GM23338 (cell line): ENCODE data around the gene OTOGL. TPM values are rescaled to one million over a fixed set of nuclear protein-coding genes. Genes with fewer than 3 reads are reported as not detected.

Experiments used
- ATAC-seq: fragments of 200-7000 bp; cut with Tn5 transposase; 3 replicates; pipeline ENCODE4 v1.9.1; 2020
- DNase-seq: peaks from one replicate; pipeline ENCODE4 v3.0.0-alpha.2; 2015; ENCODE audit warnings: low spot score
- H2AFZ ChIP-seq: fragments of 200-600 bp; sonication (generic); 2 replicates; pipeline ENCODE4 v1.8.0; 2016; ENCODE audit warnings: antibody characterized with exemption, mild to moderate bottlenecking, moderate library complexity
- H3F3A ChIP-seq: fragments of 200-600 bp; sonication (generic); replicated peaks from 2 replicates; pipeline ENCODE4 v1.8.0; 2017; ENCODE audit warnings: antibody characterized with exemption, mixed run types, low read depth
- H3K27ac ChIP-seq: fragments of 200-600 bp; sonication (generic); 2 replicates; pipeline ENCODE4 v1.6.1; 2016; ENCODE audit warnings: low read depth
- H3K27me3 ChIP-seq: fragments of 200-600 bp; sonication (generic); 2 replicates; pipeline ENCODE4 v1.8.0; 2016; ENCODE audit warnings: mild to moderate bottlenecking, mixed run types, moderate library complexity; ENCODE audit not compliant: insufficient read depth
- H3K36me3 ChIP-seq: fragments of 200-600 bp; sonication (generic); 2 replicates; pipeline ENCODE4 v1.8.0; 2016; ENCODE audit warnings: mild to moderate bottlenecking; ENCODE audit not compliant: insufficient read depth
- H3K4me1 ChIP-seq: fragments of 200-600 bp; sonication (generic); 2 replicates; pipeline ENCODE4 v1.8.0; 2016; ENCODE audit warnings: mild to moderate bottlenecking, moderate library complexity; ENCODE audit not compliant: insufficient read depth
- H3K4me2 ChIP-seq: fragments of 200-600 bp; sonication (generic); 2 replicates; pipeline ENCODE4 v1.7.1; 2017; ENCODE audit warnings: mixed run types
- H3K4me3 ChIP-seq: fragments of 200-600 bp; sonication (generic); 2 replicates; pipeline ENCODE4 v1.6.1; 2016; ENCODE audit warnings: mixed run types
- H3K79me2 ChIP-seq: fragments of 200-600 bp; sonication (generic); replicated peaks from 2 replicates; pipeline ENCODE4 v1.8.0; 2017; ENCODE audit warnings: mild to moderate bottlenecking; ENCODE audit not compliant: insufficient read depth
- H3K9me2 ChIP-seq: fragments of 200-600 bp; sonication (generic); 2 replicates; pipeline ENCODE4 v1.8.0; 2017; ENCODE audit not compliant: insufficient read depth
- H4K20me1 ChIP-seq: fragments of 200-600 bp; sonication (generic); replicated peaks from 2 replicates; pipeline ENCODE4 v1.8.0; 2017; ENCODE audit warnings: mild to moderate bottlenecking; ENCODE audit not compliant: insufficient read depth
- H3K27ac Mint-ChIP-seq: 2 replicates; pipeline ENCODE4 v1.8.0; 2020; ENCODE audit warnings: inconsistent platforms, mild to moderate bottlenecking, moderate library complexity, mixed read lengths
- H3K27me3 Mint-ChIP-seq: 3 replicates; pipeline ENCODE4 v1.8.0; 2022; ENCODE audit warnings: low read depth, mild to moderate bottlenecking, moderate library complexity, mixed read lengths, inconsistent platforms; ENCODE audit not compliant: insufficient read depth, poor library complexity
- H3K36me3 Mint-ChIP-seq: 3 replicates; pipeline ENCODE4 v1.8.0; 2021; ENCODE audit warnings: low read depth, mild to moderate bottlenecking, inconsistent platforms, moderate library complexity, mixed read lengths
- H3K4me1 Mint-ChIP-seq: 3 replicates; pipeline ENCODE4 v1.8.0; 2020; ENCODE audit warnings: mild to moderate bottlenecking, inconsistent platforms, mixed read lengths
- H3K4me3 Mint-ChIP-seq: 3 replicates; pipeline ENCODE4 v1.8.0; 2021; ENCODE audit warnings: moderate library complexity, mild to moderate bottlenecking, inconsistent platforms, mixed read lengths
- H3K9me3 Mint-ChIP-seq: 3 replicates; pipeline ENCODE4 v1.8.0; 2020; ENCODE audit warnings: moderate library complexity, mild to moderate bottlenecking, inconsistent platforms, mixed read lengths
- CREB1 ChIP-seq: fragments of 250-450 bp; sonication (Bioruptor Pico); IDR thresholded peaks from 2 replicates; pipeline ENCODE4 v1.5.0; 2020; ENCODE audit warnings: low read depth, mild to moderate bottlenecking, moderate library complexity
- ETS1 ChIP-seq: IDR thresholded peaks from 2 replicates; pipeline ENCODE4 v1.6.1; 2016; ENCODE audit warnings: antibody characterized with exemption
- EZH2 ChIP-seq: fragments of 200-600 bp; sonication (generic); IDR thresholded peaks from one replicate; pipeline ENCODE4 v1.8.0; 2017; ENCODE audit warnings: antibody characterized with exemption, mild to moderate bottlenecking, low read depth; ENCODE audit not compliant: unreplicated experiment
- EZH2phosphoT487 ChIP-seq: fragments of 200-600 bp; sonication (generic); IDR thresholded peaks from one replicate; pipeline ENCODE4 v1.8.1; 2018; ENCODE audit warnings: antibody characterized with exemption; ENCODE audit not compliant: unreplicated experiment
- JUNB ChIP-seq: IDR thresholded peaks from one replicate; pipeline ENCODE4 v1.6.1; 2016; ENCODE audit warnings: antibody characterized with exemption; ENCODE audit not compliant: unreplicated experiment
- STAT1 ChIP-seq: IDR thresholded peaks from one replicate; pipeline ENCODE4 v1.6.1; 2016; ENCODE audit warnings: antibody characterized with exemption; ENCODE audit not compliant: unreplicated experiment
- ZNF114 ChIP-seq: fragments of 250-450 bp; sonication (Bioruptor Pico); IDR thresholded peaks from 2 replicates; pipeline ENCODE4 v1.5.0; 2020; ENCODE audit warnings: mild to moderate bottlenecking, moderate library complexity
- ZNF462 ChIP-seq: fragments of 250-450 bp; sonication (Bioruptor Pico); IDR thresholded peaks from 2 replicates; pipeline ENCODE4 v1.5.0; 2020; ENCODE audit warnings: mild to moderate bottlenecking, moderate library complexity
- polyA plus RNA-seq: library from polyadenylated mRNA; unstranded; fragments of >200 nt; fragmentation: Nextera tagmentation; extraction: Ambion mirVana; gene quantifications from 2 replicates; pipeline ENCODE4 v1.2.1, GENCODE V29; 2016
- total RNA-seq: library from RNA; depleted of rRNA; stranded (reverse); fragments of >200 nt; shearing (Covaris generic); gene quantifications from 2 replicates; pipeline ENCODE4 v1.2.3, GENCODE V29; 2014

The OTOGL gene
- total and polyA plus RNA-seq, 2 experiments from 2014 or later: 0.36 to 0.66 TPM

GRCh38 chr12:80404629-80405028, 305.3 kb downstream of the OTOGL start:
- ATAC-seq (no peak), DNase-seq (no peak)
- Histone ChIP-seq H3K4me2 (no peak overlapping the region), H3F3A (no peaks in the 10 kb centered on the region), H4K20me1 (no peaks in the 10 kb centered on the region), H3K9me2 (no peaks in the 10 kb centered on the region), H3K4me3 (no peak overlapping the region), H2AFZ (no peak overlapping the region), H3K27ac (no peak overlapping the region), H3K79me2 (no peaks in the 10 kb centered on the region), H3K4me1 (no peaks in the 10 kb centered on the region), H3K27me3 (no peaks in the 10 kb centered on the region), H3K36me3 (no peaks in the 10 kb centered on the region)
- Mint-ChIP-seq H3K27ac (no peak overlapping the region), H3K27me3 (peaks cover 4% of the 10 kb centered on the region), H3K4me1 (peaks cover 4% of the 10 kb centered on the region; the same call in 1 of the 3 replicates), H3K9me3 (no peaks in the 10 kb centered on the region), H3K4me3 (no peak overlapping the region), H3K36me3 (no peaks in the 10 kb centered on the region)
- no peak for TF ChIP-seq EZH2phosphoT487
- TF ChIP-seq ZNF462: no peak
- TF ChIP-seq EZH2: no peak
- TF ChIP-seq ZNF114 (CRISPR knock-in tag): no peak
- no peak for TF ChIP-seq CREB1 (CRISPR knock-in tag)

GRCh38 chr12:80406253-80406652, 306.9 kb downstream of the OTOGL start:
- Histone ChIP-seq H3K9me2 (no peaks in the 10 kb centered on the region), H4K20me1 (no peaks in the 10 kb centered on the region), H3K4me3 (no peak overlapping the region), H3F3A (no peaks in the 10 kb centered on the region), H3K79me2 (no peaks in the 10 kb centered on the region), H3K27ac (no peak overlapping the region), H2AFZ (no peak overlapping the region), H3K4me2 (no peak overlapping the region), H3K36me3 (no peaks in the 10 kb centered on the region), H3K4me1 (no peaks in the 10 kb centered on the region), H3K27me3 (no peaks in the 10 kb centered on the region)
- Mint-ChIP-seq H3K9me3 (no peaks in the 10 kb centered on the region), H3K4me1 (no peaks in the 10 kb centered on the region), H3K4me3 (no peak overlapping the region), H3K27me3 (no peaks in the 10 kb centered on the region), H3K36me3 (no peaks in the 10 kb centered on the region), H3K27ac (no peak overlapping the region)
- DNase-seq (no peak), ATAC-seq (no peak)
- TF ChIP-seq STAT1 (no peak), ETS1 (no peak), CREB1 (CRISPR knock-in tag) (no peak), EZH2phosphoT487 (no peak), JUNB (no peak)
